T-helper 2 cell treated with Interferon-gamma antibody and Interleukin-4, amounts not matched to agents 5 μg/mL and 100 μg/mL, for 36 hours (primary cell): ENCODE data around the gene GPS1.
A peak's percentile ranks its signal among the peaks of the same experiment; 100 is the strongest.

Experiments used
- DNase-seq: peaks from one replicate; pipeline ENCODE4 v3.0.0; 2021; ENCODE audit warnings: low spot score
- H3K27ac Mint-ChIP-seq: one replicate; pipeline ENCODE4 v1.8.0; 2021; ENCODE audit warnings: mild to moderate bottlenecking, mixed read lengths
- H3K27me3 Mint-ChIP-seq: one replicate; pipeline ENCODE4 v1.8.0; 2021; ENCODE audit warnings: low read depth, mixed read lengths
- H3K36me3 Mint-ChIP-seq: one replicate; pipeline ENCODE4 v1.8.0; 2021; ENCODE audit warnings: low read depth, mixed read lengths
- H3K4me1 Mint-ChIP-seq: one replicate; pipeline ENCODE4 v1.8.0; 2021; ENCODE audit warnings: low read depth, mixed read lengths
- H3K4me3 Mint-ChIP-seq: one replicate; pipeline ENCODE4 v1.8.0; 2022; ENCODE audit warnings: mild to moderate bottlenecking, moderate library complexity, mixed read lengths
- H3K9me3 Mint-ChIP-seq: one replicate; pipeline ENCODE4 v1.8.0; 2021; ENCODE audit warnings: mixed read lengths

The GPS1 gene

DNA sequence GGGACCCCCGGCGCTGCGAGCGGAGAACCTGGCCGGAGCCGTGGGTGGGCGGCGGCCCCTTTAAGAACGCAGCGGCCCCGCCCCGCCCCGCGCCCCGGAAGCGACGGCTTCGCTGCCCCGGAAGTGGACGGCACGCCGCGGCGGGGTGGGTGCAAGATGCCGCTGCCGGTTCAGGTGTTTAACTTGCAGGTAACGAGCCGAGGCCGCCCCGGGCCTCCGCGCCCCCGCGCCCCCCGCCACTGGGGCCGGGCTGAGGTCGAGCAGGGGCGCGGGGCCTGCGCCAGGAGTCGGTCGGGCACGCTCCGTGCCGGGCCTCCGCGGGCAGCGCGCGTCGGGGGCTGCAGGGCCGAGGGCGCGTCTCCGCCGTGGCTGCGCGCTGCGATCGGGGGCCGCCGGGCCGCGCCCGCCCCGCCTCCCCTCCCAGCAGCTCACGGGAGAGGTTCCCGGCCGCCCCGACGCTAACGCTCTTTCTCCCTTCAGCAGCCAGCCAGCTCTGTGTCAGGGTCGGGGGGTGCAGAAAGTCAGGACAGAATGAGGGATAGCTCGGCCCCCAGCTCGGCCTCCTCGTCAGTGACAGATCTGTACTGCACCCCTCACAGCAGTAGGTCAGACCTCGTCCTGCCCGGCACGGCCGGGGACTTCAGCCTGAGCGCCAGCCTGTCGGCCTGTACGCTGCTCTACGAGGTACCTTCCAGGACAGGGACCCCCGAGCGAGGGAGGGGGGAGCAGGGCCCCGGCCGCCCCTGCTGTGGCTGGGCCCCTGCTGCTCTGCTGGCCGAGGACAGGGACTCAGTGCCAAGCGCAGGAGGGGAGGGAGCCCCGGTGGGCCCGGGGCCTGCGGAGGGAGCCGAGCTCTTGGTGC, at the start of gene GPS1, which contains the start of gene RFNG:
TSS of gene GPS1 (plus strand) at position 123 of the 862 bp plus-strand sequence. CDS start at position 157, 34 bp downstream.
TSS of gene RFNG (minus strand) at position 36 of the 862 bp plus-strand sequence. CDS start 45 bp downstream, outside the sequence.
- H3K9me3 Mint-ChIP-seq, result no peaks in the 10 kb centered on the region
- H3K4me1 Mint-ChIP-seq, result peaks cover 3% of the 10 kb centered on the region
- peaks cover 13% of the 10 kb centered on the region for H3K36me3 Mint-ChIP-seq
- peak within 1 kb of the TSS; percentile 89 for H3K4me3 Mint-ChIP-seq
- peak within 1 kb of the TSS; percentile 91 for H3K27ac Mint-ChIP-seq
- no peaks in the 10 kb centered on the region for H3K27me3 Mint-ChIP-seq
- peak; percentile 79 for DNase-seq

DNA sequence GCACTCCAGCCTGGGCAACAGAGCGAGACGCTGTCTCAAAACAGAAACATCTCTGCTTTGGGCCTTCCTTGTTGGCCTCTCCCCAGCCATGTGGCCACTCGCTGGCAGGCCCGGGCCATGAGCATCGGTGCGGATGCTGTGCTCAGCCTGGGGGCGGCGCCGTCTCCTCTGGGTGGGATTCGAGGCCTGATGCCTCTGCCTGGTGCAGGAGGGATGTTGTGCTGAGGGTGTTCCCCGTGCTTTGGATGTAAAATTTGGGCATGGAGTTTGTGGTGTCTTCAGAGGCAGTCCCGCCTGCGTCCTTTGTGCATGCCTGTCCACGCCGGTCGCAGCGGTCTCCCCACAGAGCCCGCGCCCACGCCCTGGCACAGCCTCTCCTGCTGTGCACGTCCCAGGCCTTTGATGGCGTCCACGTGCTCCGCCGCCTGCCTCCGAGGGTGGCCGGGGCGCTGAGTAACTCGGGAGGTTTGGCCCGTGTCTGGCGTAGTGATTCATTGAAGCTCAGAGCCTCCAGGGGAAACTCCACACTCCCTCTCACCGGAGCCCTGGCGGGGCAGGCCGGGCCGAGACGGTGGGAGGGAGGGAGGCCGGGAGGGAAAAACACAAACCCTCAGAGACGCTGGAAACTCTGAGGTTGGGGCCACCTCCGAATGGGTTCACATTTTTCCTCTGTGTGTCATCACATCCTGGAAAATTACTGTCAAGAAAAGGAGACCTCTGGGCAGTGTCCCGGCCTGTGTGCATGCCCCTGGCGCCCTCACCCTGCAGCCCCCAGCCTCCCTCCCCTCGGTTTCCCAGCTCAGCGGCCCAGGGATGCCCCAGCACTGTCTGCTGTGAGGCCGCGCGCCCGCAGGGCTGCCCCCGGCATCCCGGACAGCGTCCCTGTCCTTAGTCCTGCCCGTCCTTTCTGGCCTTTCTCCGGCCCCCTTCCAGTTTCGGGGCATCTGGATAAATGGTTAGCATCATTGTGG, 48.0 kb upstream of the GPS1 start:
- H3K27ac Mint-ChIP-seq, result no peak overlapping the region
- H3K36me3 Mint-ChIP-seq, result no peaks in the 10 kb centered on the region
- no peaks in the 10 kb centered on the region for H3K4me1 Mint-ChIP-seq
- no peak for DNase-seq
- H3K9me3 Mint-ChIP-seq, result no peaks in the 10 kb centered on the region
- no peak overlapping the region for H3K4me3 Mint-ChIP-seq
- no peaks in the 10 kb centered on the region for H3K27me3 Mint-ChIP-seq

DNA sequence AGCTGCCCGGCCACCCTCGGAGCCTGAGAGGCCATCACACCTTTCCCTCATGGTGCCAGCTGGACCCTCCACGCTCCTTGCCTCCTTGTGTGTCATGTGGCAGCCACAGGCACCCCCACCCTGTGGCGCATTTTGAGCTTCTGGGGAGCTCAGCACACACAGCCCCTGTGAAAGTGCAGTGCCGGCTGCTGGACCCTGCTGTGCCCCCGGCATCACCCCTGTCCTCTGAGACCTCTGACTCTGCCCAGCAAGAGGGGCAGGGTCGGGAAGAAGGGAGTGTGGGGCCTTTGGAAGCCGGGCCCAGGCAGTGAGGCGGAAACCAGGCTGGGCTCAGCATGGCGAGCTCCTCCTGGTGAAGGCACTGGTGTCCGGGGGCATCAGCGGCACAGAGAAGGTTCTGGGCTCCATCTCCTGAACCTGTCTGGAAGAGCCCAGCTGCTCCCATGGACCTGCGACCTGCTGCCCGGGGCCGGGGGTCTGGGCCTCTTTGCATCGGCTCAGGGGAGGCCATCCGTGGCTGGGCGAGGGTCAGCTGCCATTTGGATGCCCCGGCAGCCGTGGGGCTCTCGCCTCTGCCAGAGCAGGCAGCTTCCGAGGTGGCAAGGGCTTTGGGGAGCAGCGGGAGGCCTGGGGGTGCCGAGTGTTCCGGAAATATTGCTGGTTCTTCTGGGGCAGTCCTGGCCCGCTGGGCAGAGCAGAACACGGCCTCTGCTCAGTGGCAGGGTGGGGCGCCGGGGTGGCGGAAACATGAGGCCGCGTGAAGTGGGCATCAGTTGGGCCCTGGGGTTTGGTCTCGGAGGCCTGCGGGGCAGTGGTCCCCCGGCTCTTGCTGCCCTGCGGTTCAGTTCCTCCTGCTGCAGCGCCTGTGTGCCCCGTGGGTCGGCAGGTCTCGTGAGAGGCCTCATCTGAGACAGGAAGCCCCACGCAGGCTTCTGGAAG, 46.9 kb upstream of the GPS1 start:
- DNase-seq, result no peak
- H3K4me1 Mint-ChIP-seq, result no peaks in the 10 kb centered on the region
- no peaks in the 10 kb centered on the region for H3K9me3 Mint-ChIP-seq
- H3K27ac Mint-ChIP-seq, result no peak overlapping the region
- H3K36me3 Mint-ChIP-seq, result no peaks in the 10 kb centered on the region
- H3K27me3 Mint-ChIP-seq, result no peaks in the 10 kb centered on the region
- no peak overlapping the region for H3K4me3 Mint-ChIP-seq

DNA sequence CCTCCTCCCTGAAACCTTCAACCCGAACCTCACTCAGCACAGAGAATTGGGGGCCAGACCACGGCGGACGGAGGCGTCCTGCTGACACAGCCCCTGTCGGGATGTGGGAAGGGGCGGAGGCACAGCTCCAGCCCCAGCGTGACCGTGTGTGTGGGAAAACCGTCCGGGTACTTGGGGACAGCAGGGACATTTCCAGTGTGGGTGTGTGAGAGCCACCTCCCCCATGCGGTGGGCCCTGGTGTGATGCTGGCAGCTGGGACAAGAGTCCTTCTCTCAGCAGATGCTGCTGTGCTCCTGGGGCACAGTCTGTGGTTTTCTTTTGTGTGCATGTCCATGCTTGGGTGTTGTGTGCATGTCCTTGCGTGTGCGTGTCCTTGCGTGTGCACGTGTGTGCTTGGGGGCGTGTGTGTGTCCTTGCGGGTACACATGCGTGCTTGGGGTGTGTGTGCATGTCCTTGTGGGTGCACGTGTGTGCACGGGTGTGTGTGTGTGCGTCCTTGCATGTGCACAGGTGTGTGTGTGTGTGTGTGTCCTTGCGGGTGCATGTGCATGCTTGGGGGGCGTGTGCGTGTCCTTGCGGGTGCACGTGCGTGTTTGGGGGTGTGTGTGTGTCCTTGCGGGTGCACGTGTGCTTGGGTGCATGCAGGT, 45.9 kb upstream of the GPS1 start:
- Mint-ChIP-seq H3K4me3 (no peak overlapping the region), H3K36me3 (no peaks in the 10 kb centered on the region), H3K9me3 (no peaks in the 10 kb centered on the region), H3K27ac (no peak overlapping the region), H3K27me3 (no peaks in the 10 kb centered on the region), H3K4me1 (no peaks in the 10 kb centered on the region)
- no peak for DNase-seq

DNA sequence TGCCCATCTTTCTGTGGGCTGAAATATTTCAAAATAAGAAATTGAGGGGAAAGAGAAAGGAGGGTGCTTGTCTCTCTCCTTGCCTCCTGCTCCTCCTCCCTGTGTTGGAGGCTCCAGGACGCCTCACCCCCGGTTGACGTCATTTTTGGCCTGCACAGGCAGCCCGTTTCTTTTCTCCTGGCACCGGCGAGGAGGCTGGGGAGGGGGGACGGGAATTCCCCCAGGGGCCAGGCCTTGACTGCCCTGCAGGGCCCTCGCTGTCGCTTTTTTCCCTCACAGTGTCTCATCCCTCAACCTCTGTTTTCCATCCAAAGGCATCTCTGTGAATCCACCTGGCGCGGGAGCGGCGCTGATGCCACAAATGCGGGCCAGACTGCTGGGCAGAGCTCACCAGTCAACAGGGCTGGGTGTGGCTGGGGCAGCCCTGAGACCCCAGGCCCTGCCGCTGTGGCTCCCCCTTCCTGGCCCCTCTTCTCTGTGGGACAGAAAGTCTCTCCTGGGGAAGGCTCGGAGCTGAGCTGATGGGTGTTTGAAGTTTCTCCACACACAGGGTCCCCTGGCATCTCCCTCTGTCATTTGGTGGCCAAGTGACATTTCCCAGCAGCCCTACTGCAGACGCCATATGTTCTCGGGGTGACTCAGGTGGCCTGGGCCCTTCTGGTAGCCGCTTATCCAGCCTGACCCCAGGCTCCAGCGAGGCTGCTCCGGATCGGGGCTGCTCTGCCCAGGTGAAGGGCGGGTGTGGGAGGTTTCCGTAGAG, 45.0 kb upstream of the GPS1 start:
- Mint-ChIP-seq H3K4me1 (no peaks in the 10 kb centered on the region), H3K4me3 (no peak overlapping the region), H3K36me3 (no peaks in the 10 kb centered on the region), H3K27ac (no peak overlapping the region), H3K9me3 (no peaks in the 10 kb centered on the region), H3K27me3 (no peaks in the 10 kb centered on the region)
- DNase-seq, result no peak

DNA sequence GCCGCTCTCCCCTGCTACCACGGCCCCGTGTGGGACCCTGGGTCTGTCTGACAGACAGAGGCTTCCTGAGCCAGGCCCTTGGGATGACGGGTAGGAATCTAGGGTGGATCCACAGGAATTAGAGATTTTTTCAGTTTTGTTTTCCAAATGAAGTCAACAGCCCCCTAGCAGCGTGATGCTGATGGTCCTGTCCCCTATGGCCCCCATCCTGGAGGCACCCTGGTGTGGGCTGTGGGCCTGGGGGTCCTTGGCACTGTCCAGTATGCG, 44.5 kb upstream of the GPS1 start:
- no peaks in the 10 kb centered on the region for H3K4me1 Mint-ChIP-seq
- H3K9me3 Mint-ChIP-seq, result no peaks in the 10 kb centered on the region
- H3K36me3 Mint-ChIP-seq, result no peaks in the 10 kb centered on the region
- H3K27me3 Mint-ChIP-seq, result no peaks in the 10 kb centered on the region
- H3K4me3 Mint-ChIP-seq, result no peak overlapping the region
- no peak for DNase-seq
- H3K27ac Mint-ChIP-seq, result no peak overlapping the region

DNA sequence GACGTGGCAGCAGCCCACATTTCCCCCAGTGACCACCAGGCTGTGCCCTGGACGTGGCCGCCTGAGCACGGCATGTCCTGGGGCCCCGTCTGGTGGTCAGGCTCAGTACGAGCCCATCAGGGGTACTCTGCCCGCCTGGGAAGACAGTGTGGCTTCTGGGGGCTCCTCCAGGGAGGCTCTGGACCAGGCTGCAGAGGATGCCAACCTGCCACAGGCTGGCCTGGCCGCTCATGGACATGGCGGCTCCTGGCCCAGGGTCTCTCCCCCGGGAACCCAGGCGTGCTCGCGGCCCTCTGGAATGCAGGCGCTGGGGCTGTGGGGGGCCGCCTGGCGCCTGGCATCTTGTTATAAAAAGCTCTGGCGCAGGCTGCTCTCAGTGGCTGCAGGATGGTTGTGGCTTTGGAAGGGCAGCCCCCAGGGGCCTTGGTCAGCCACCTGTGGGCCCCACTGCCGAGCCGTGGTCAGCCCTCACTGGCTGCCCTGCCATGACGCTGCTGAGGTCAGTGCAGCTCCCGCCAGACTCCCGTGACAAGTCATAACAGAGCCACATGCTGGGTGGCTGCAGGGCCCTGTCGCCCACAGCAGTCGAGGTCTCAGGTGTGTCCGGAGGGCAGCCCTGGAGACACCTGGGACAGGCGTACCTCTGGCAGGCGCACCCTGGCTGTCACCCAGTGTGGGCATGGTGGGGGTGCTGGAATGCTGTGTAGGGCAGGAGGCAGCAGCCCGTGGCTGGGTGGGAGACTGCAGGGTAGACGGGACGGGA, 44.0 kb upstream of the GPS1 start:
- no peak overlapping the region for H3K4me3 Mint-ChIP-seq
- no peaks in the 10 kb centered on the region for H3K9me3 Mint-ChIP-seq
- H3K36me3 Mint-ChIP-seq, result no peaks in the 10 kb centered on the region

DNA sequence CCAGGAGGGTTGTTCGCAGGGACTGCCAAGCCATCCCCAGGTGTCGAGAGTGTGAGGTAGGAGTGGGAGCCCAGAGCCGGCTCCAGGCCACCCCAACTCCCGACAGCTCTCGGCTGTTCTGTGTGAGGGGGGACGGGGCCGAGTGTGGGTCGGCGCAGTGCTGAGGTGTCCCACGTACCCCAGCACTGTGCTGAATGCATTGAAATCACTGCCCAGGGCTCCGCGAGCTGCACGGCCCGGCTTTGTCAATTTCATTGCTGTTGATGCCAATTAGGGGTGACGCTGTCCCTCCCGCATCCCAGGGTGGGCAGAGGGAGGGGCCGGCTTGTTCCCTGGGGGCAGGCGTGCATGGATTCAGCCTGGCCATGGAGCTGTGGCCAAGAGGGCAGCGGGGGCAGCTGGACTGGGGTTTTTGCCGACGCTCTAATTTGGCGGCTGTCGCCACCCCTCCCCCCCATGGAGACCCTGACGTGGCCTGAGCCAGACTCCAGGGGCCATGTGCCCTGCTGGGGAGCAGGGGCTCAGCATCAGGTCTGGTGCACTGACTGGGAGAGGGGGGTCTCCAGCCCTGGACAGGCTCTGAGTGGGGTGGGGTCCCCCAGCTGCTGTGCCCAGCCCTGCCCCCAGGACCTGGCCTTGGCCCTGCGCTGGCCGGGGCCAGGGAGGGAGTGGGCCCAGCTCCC, 43.3 kb upstream of the GPS1 start:
- H3K36me3 Mint-ChIP-seq, result no peaks in the 10 kb centered on the region

More for the DNA sequence above, 44.0 kb upstream of the GPS1 start:
- Mint-ChIP-seq H3K4me1 (no peaks in the 10 kb centered on the region), H3K27ac (no peak overlapping the region), H3K27me3 (no peaks in the 10 kb centered on the region)
- DNase-seq, result no peak

DNA sequence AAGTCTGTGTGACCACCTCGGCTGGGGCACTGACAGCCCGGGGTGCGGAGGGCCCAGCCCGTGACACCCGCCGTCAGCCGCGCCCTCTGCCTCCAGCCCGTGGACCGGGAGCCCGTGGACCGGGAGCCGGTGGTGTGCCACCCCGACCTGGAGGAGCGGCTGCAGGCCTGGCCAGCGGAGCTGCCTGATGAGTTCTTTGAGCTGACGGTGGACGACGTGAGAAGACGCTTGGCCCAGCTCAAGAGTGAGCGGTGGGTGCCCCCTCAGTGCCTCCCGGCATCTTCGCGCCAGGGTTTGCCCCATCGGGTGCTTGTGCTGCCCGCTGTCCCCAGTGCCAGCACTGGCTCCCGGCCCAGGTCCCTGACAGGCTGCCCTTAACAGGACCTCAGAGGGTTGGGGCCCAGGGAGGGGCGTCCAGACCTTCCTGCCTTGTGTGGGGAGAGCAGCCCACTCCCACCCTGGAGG, 42.7 kb upstream of the GPS1 start:
- no peaks in the 10 kb centered on the region for H3K9me3 Mint-ChIP-seq
- no peaks in the 10 kb centered on the region for H3K36me3 Mint-ChIP-seq
- no peaks in the 10 kb centered on the region for H3K27me3 Mint-ChIP-seq
- DNase-seq, result no peak
- no peak overlapping the region for H3K27ac Mint-ChIP-seq
- no peak overlapping the region for H3K4me3 Mint-ChIP-seq
- H3K4me1 Mint-ChIP-seq, result no peaks in the 10 kb centered on the region

More for the DNA sequence above, 43.3 kb upstream of the GPS1 start:
- DNase-seq, result no peak
- Mint-ChIP-seq H3K4me1 (no peaks in the 10 kb centered on the region), H3K4me3 (no peak overlapping the region), H3K9me3 (no peaks in the 10 kb centered on the region), H3K27me3 (no peaks in the 10 kb centered on the region), H3K27ac (no peak overlapping the region)

DNA sequence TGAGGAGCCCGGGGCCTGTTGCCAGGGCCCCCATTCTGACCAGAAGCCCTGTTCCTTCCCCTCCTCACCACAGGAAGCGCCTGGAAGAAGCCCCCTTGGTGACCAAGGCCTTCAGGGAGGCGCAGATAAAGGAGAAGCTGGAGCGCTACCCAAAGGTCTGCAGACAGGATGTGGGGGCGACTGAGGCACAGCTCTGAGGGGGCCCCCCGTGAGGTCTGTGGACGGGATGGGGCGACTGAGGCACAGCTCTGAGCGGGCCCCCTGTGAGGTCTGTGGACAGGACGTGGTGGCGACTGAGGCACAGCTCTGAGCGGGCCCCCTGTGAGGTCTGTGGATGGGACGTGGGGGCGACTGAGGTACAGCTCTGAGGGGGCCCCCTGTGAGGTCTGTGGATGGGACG, 42.3 kb upstream of the GPS1 start:
- Mint-ChIP-seq H3K9me3 (no peaks in the 10 kb centered on the region), H3K27me3 (no peaks in the 10 kb centered on the region), H3K4me3 (no peak overlapping the region), H3K4me1 (no peaks in the 10 kb centered on the region), H3K36me3 (no peaks in the 10 kb centered on the region), H3K27ac (no peak overlapping the region)
- DNase-seq, result no peak

DNA sequence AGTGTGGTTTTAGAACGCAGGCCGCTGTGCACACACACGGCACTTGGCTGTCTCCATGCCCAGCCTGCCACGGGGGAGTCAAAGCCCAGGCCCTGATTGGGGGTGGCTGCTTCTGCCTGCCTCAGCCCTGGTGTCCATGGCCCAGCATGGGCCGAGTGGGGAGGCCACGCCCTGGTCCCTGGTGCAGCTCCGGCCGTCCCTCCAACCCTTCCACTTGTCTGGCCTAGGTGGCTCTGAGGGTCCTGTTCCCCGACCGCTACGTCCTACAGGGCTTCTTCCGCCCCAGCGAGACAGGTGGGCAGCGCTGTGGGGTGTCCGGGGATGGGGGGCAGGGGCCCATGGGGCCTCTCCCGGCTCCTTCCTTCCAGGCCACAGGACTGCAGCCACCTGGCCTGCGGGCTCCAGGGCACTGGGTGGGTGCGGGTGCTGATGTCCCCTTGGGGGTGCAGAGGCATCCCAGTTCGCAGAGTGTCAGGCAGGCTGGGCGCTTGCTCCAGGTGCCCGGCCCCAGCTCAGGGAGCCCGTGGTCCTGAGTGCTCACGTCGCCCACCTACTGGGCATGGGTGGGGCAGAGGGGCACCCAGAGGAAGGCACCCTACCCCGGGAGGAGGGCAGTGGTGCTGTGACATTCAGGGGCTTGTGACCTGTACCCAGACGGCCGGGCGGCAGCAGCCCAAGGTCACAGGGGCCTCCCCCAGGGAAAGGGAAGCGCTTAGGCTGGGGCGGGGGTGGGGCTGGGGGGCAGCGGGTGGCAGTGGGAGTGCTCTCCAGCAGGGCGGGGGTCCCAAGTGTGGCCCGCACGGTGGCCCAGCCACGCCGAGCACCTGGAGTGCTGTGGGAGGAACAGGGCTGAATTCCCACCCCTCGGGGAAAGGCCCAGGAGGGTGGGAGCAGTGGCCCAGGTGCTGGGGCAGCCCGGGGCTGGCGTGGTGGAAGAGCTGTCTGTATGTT, 40.8 kb upstream of the GPS1 start:
- Mint-ChIP-seq H3K9me3 (no peaks in the 10 kb centered on the region), H3K27ac (no peak overlapping the region), H3K4me1 (no peaks in the 10 kb centered on the region), H3K27me3 (no peaks in the 10 kb centered on the region), H3K36me3 (no peaks in the 10 kb centered on the region), H3K4me3 (no peak overlapping the region)
- DNase-seq, result no peak
